Cardiac muscle cell (in vitro differentiated cells and primary cell): ENCODE results near the gene ITPRIP. TPM values are rescaled to one million over a fixed set of nuclear protein-coding genes. Genes with fewer than 3 reads are reported as not detected.

ENCODE experiments used
- DNase-seq, 2 donors: peaks; one replicate each; pipeline versions ENCODE4 v3.0.0 to v3.0.0-alpha.2; 2010 to 2017; ENCODE audit warnings: low read depth in 1 of 2, low spot score in 1 of 2
- H3K27ac ChIP-seq: fragments of 200-600 bp; sonication (generic); 2 replicates; pipeline ENCODE4 v1.5.1; 2016
- H3K27me3 ChIP-seq: fragments of 200-600 bp; sonication (generic); 2 replicates; pipeline ENCODE4 v1.6.0; 2016; ENCODE audit warnings: control low read depth
- H3K36me3 ChIP-seq: fragments of 200-600 bp; sonication (generic); 2 replicates; pipeline ENCODE4 v1.5.1; 2016; ENCODE audit warnings: control low read depth
- H3K4me1 ChIP-seq: fragments of 200-600 bp; sonication (generic); 2 replicates; pipeline ENCODE4 v1.8.1; 2017; ENCODE audit warnings: low read depth, mild to moderate bottlenecking, mixed run types
- H3K4me3 ChIP-seq: fragments of 200-600 bp; sonication (generic); 2 replicates; pipeline ENCODE4 v1.5.1; 2016; ENCODE audit warnings: mild to moderate bottlenecking
- H3K9me3 ChIP-seq: fragments of 200-600 bp; sonication (generic); 2 replicates; pipeline ENCODE4 v1.5.1; 2017; ENCODE audit warnings: low read depth, mild to moderate bottlenecking, control low read depth
- polyA plus RNA-seq: library from polyadenylated mRNA; unstranded; fragments of >200 nt; fragmentation: Nextera tagmentation; extraction: Ambion mirVana; gene quantifications from 2 replicates; pipeline ENCODE4 v1.2.1, GENCODE V29; 2016
- total RNA-seq: library from RNA; depleted of rRNA; stranded (reverse); fragments of >200 nt; gene quantifications from 2 replicates; pipeline ENCODE4 v1.2.3, GENCODE V29; 2016
- TF ChIP-seq, protein P1 (sequence below): IDR thresholded peaks from 2 replicates; pipeline ENCODE4 v1.5.1; 2012; ENCODE audit warnings: low read depth, mild to moderate bottlenecking, low read length

ITPRIP gene, protein sequence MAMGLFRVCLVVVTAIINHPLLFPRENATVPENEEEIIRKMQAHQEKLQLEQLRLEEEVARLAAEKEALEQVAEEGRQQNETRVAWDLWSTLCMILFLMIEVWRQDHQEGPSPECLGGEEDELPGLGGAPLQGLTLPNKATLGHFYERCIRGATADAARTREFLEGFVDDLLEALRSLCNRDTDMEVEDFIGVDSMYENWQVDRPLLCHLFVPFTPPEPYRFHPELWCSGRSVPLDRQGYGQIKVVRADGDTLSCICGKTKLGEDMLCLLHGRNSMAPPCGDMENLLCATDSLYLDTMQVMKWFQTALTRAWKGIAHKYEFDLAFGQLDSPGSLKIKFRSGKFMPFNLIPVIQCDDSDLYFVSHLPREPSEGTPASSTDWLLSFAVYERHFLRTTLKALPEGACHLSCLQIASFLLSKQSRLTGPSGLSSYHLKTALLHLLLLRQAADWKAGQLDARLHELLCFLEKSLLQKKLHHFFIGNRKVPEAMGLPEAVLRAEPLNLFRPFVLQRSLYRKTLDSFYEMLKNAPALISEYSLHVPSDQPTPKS
- total RNA-seq = 12.7 and 19.0 TPM in 2 replicates
- 20.1 and 23.3 TPM in 2 replicates for polyA plus RNA-seq

DNA sequence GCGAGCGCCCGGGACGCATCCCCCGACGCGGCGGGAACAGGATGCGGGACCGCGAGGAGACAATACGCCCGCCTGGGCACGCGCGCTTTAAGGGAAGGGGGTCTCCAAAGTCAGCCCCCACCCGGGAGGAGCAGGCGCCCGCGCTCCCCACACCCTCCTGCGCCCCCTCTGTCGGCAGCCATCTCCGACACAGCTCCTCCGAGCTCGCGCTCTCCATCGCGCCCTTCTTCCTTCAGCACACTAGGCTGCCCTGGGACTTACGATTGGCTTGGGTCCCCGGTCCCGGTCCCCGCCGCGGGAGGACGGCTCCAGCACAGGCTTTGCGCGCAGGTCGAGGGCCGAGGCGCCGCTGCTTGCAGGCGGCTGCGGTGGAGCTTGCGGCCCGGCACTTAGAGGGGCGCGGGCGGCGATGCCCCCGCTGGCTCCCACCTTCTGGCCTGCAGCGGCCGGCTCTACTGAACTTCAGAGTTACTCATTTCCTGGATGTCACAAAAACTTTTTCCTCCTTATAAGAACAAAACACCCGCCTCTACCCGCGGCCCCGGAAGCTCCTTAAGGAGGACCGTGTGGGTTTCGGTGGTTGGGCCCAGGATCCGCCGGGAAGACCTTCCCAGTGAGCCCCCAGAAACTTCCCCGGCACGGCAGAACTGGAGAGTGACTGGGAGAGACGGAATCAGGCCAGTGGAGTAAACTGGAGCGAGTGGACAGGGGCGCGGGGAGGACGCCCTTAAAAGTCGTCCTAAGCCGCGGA is at the start of gene ITPRIP:
ITPRIP (minus strand) TSS at position 481 of the 751 bp plus-strand sequence. CDS start 22,414 bp downstream, outside the sequence.
- Histone ChIP-seq H3K9me3 (no peaks in the 10 kb centered on the region), H3K36me3 (no peaks in the 10 kb centered on the region), H3K27ac (peak within 1 kb of the TSS; percentile 100), H3K4me1 (peaks cover 44% of the 10 kb centered on the region), H3K4me3 (peak within 1 kb of the TSS; percentile 85), H3K27me3 (no peaks in the 10 kb centered on the region)
- TF ChIP-seq, protein P1, sequence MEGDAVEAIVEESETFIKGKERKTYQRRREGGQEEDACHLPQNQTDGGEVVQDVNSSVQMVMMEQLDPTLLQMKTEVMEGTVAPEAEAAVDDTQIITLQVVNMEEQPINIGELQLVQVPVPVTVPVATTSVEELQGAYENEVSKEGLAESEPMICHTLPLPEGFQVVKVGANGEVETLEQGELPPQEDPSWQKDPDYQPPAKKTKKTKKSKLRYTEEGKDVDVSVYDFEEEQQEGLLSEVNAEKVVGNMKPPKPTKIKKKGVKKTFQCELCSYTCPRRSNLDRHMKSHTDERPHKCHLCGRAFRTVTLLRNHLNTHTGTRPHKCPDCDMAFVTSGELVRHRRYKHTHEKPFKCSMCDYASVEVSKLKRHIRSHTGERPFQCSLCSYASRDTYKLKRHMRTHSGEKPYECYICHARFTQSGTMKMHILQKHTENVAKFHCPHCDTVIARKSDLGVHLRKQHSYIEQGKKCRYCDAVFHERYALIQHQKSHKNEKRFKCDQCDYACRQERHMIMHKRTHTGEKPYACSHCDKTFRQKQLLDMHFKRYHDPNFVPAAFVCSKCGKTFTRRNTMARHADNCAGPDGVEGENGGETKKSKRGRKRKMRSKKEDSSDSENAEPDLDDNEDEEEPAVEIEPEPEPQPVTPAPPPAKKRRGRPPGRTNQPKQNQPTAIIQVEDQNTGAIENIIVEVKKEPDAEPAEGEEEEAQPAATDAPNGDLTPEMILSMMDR = peak; percentile 20
- DNase-seq = peak; percentile 78 to 91

DNA sequence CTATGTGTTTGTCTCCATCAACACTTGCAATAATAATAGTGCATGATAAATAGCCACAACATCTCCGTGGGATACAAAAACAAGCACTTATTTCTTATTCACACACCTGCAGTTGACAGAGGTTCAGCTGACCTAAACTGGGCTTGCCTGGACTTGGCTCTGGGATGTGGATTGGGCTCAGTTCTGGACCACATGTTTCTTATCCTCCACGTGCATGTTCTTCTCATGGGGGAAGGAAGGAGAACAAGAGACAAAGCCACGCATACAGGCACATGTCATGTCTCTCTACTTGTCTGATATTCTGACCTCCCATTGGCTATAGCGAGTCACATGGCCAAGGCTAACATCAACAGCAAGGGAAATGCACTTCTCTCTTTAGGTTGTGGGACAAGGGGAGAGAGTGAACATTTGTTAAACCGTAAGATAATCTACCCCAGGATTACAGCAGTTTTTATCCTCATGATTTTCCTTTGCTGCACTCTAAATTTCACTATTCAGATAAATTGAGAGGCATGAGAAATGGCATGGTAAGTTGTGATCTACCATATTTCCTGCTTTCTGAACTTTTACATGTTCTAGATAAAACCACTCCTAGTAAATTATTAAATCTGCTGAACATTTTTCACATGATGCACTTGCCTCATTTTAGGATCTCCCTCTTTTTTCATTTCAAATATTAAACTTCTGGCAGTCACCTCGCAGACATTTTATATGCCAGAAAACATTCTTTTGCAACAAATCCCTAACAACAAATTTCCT is 49.0 kb upstream of the ITPRIP start:
- H3K9me3 ChIP-seq = no peaks in the 10 kb centered on the region
- no peak overlapping the region for H3K4me3 ChIP-seq
- peaks cover 15% of the 10 kb centered on the region for H3K4me1 ChIP-seq
- H3K27me3 ChIP-seq = no peaks in the 10 kb centered on the region
- TF ChIP-seq, protein P1 = no peak
- DNase-seq = no peak
- H3K27ac ChIP-seq = no peak overlapping the region
- no peaks in the 10 kb centered on the region for H3K36me3 ChIP-seq

DNA sequence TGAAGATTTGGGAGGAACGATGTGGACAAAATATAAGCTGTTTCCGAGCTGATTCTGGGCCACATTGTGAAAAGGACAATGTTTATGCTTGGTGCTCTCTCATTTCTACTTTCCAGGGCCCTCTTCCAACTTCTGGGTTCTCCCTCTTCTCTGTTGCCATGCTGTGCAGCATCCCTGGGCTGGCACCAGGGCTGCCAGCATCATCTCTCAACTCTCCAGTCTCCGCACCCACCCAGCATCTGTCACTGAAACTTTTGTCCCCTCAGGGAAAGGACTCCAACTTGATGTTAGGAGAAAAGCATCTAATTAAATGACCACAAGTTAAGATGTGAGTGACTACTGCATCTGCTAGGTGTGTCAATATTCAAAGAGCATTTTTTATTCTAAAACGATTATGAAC is 42.1 kb upstream of the ITPRIP start:
- no peaks in the 10 kb centered on the region for H3K36me3 ChIP-seq
- H3K9me3 ChIP-seq = no peaks in the 10 kb centered on the region
- DNase-seq = no peak
- TF ChIP-seq, protein P1 = no peak
- no peaks in the 10 kb centered on the region for H3K4me1 ChIP-seq
- H3K27me3 ChIP-seq = no peaks in the 10 kb centered on the region
- H3K4me3 ChIP-seq = no peak overlapping the region
- no peak overlapping the region for H3K27ac ChIP-seq

DNA sequence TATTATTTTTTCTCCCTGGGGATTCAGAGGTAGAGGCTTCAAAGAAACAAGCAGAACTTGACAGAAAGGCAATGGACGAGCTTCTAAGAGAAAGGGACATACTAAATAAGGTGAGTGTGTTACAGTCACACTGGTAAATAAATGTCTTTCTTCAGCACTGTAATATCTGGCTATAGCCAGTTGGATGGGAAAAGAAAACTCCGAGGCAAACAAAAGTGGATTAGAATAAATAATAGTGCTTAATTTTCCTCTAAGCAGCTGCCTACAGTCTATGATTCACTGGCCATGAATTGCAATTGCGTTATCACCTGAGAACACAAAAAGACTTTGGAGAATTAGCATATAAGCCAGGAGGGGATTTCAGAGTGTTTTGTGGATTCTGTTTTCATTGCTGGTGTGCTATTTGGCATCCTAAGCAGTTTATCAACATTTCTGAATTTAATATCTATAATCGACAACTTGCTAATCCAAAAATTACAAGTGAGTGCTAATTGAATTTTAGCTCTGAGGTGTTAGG is 38.6 kb upstream of the ITPRIP start:
- DNase-seq = no peak
- no peak overlapping the region for H3K27ac ChIP-seq
- no peak overlapping the region for H3K4me3 ChIP-seq
- H3K36me3 ChIP-seq = no peaks in the 10 kb centered on the region
- TF ChIP-seq, protein P1 = no peak
- no peaks in the 10 kb centered on the region for H3K4me1 ChIP-seq
- H3K9me3 ChIP-seq = no peaks in the 10 kb centered on the region
- no peaks in the 10 kb centered on the region for H3K27me3 ChIP-seq

DNA sequence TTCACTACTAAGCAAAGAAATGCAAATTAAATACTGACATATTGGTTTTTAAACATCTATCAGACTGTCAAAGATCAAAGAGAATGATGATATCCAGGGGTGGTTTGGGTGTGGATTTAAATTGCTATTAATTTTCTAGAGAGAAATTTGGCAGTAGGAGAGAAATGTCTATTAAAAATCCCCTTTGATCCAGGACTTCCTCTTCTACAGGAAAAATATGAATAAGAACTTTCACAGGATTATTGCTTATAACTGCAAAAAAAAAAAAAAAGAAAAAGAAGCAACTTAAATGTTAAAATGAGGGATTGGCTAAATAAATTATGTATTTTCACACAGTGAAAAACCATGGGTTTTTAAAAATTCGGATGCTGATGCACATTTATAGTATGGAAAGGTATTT is 36.3 kb upstream of the ITPRIP start:
- Histone ChIP-seq H3K4me3 (no peak overlapping the region), H3K36me3 (no peaks in the 10 kb centered on the region), H3K27ac (no peak overlapping the region), H3K4me1 (no peaks in the 10 kb centered on the region), H3K9me3 (no peaks in the 10 kb centered on the region), H3K27me3 (no peaks in the 10 kb centered on the region)
- TF ChIP-seq, protein P1 = no peak
- DNase-seq = no peak
